ENCODE measurements around the gene CNPPD1. TPM values are rescaled to one million over a fixed set of nuclear protein-coding genes. Genes with fewer than 3 reads are reported as not detected.

CNPPD1 gene
- total RNA-seq, 1 experiment from 2014 or later: 62.9 TPM

DNA sequence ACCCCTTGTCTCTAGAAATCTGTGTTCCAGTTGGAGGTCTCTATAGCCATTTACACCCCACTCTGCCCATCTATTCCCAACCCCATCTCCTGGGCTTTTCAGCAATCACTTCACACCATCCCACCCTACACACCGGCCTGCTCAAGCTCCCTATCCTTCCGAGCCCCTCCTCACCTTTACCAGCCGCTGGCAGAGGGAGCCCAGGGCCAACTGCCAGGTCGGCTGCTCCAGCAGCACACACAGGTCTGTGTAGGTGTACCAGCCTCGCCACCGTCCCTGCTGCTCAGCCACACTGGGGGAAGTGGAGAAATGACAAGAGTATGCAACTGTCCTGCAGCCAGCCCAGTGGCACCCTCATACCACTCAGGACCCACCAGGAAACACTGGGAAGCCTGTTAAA is 3.5 kb downstream of the CNPPD1 start:
- peaks cover 31% of the 10 kb centered on the region for H3K36me3 Mint-ChIP-seq (ENCODE audit: insufficient read depth, unreplicated experiment)
- peaks cover 21% of the 10 kb centered on the region for H3K4me1 ChIP-seq
- H3K4me3 Mint-ChIP-seq (ENCODE audit: unreplicated experiment): no peak overlapping the region
- H3K9me3 ChIP-seq: no peaks in the 10 kb centered on the region
- peaks cover 28% of the 10 kb centered on the region for H3K4me1 Mint-ChIP-seq (ENCODE audit: low read depth, unreplicated experiment)
- no peaks in the 10 kb centered on the region for H3K27me3 Mint-ChIP-seq (ENCODE audit: insufficient read depth, unreplicated experiment)
- H3K4me3 ChIP-seq (ENCODE audit: low read depth, low read length): no peak overlapping the region
- TF ChIP-seq, protein P1, sequence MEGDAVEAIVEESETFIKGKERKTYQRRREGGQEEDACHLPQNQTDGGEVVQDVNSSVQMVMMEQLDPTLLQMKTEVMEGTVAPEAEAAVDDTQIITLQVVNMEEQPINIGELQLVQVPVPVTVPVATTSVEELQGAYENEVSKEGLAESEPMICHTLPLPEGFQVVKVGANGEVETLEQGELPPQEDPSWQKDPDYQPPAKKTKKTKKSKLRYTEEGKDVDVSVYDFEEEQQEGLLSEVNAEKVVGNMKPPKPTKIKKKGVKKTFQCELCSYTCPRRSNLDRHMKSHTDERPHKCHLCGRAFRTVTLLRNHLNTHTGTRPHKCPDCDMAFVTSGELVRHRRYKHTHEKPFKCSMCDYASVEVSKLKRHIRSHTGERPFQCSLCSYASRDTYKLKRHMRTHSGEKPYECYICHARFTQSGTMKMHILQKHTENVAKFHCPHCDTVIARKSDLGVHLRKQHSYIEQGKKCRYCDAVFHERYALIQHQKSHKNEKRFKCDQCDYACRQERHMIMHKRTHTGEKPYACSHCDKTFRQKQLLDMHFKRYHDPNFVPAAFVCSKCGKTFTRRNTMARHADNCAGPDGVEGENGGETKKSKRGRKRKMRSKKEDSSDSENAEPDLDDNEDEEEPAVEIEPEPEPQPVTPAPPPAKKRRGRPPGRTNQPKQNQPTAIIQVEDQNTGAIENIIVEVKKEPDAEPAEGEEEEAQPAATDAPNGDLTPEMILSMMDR (IDR thresholded peaks at IDR 0.05; ENCODE audit: insufficient read depth in 1 of 2, low read depth in 1 of 2, low read length in 1 of 2, severe bottlenecking in 1 of 2, unreplicated experiment in 1 of 2): no peak
- DNase-seq: no peak
- no TSS peak for BruUV-seq (replicated peaks)
- ChIA-PET POLR2A (no interaction called here), CTCF (interaction anchor here (1.1 kb wide), 1 partner anchor 143 kb away, joined by 3 read pairs; no protein-coding TSS in a partner anchor)
- no peaks in the 10 kb centered on the region for H3K27me3 ChIP-seq (replicated peaks; ENCODE audit: control insufficient read depth, insufficient read depth, low read length)
- H3K36me3 ChIP-seq (ENCODE audit: control insufficient read depth, insufficient read depth, low read length): peaks cover 12% of the 10 kb centered on the region
- H3K9me3 Mint-ChIP-seq (ENCODE audit: unreplicated experiment): no peaks in the 10 kb centered on the region
- intact Hi-C loops (cut with micrococcal nuclease; ENCODE audit: unreplicated experiment): no loop called here
- H3K27ac Mint-ChIP-seq (ENCODE audit: unreplicated experiment): no peak overlapping the region

DNA sequence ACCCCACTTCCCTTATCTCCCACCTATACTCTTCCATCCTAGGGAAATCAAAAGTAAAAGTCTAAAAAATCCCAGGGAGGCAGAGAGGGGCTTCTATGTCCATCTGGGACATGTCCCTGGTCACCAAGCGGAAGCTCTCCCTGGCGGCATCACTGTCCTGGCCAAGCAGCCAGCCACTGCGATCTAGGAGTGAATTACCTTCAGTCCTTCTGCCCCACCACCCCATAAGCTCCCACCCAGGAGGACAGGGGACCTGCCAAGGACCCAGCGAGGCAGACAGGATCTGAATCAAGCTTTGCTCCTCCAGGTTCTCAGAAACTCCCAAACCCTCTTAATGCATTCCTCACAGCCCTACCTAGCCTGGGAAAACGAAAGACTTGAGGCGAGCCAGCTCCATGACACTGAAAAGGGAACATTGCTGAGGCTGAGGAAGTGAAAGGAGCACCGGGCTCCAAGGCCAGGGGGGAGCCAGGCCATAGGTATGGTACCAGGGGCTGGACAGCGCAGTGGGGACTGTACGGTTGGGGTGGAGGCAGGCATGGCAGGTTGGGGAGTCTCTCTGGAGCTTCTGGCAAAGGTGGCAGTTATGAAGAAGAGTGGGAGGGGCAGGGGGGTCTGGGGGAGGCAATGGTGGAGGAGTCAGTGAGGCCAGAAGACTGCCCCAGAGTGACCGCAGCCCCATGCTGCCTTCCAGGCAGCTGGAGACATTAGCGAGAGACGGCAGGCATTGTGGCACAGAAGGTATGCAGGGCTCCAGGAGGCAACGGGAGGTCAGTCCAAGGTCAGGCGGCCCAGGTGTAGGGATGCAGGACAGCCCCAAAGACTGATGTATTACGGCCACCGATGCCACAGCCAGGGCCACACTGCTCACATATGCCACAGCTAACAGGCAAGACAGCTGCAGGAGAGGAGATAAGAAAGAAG is 4.2 kb downstream of the CNPPD1 start:
- TF ChIP-seq, protein P1 (IDR thresholded peaks at IDR 0.05; ENCODE audit: insufficient read depth in 1 of 2, low read depth in 1 of 2, low read length in 1 of 2, severe bottlenecking in 1 of 2, unreplicated experiment in 1 of 2): no peak
- Mint-ChIP-seq H3K27me3 (ENCODE audit: insufficient read depth, unreplicated experiment) (no peaks in the 10 kb centered on the region), H3K36me3 (ENCODE audit: insufficient read depth, unreplicated experiment) (peaks cover 24% of the 10 kb centered on the region), H3K27ac (ENCODE audit: unreplicated experiment) (peak overlapping the region; percentile 64), H3K4me3 (ENCODE audit: unreplicated experiment) (no peak overlapping the region), H3K4me1 (ENCODE audit: low read depth, unreplicated experiment) (peaks cover 28% of the 10 kb centered on the region), H3K9me3 (ENCODE audit: unreplicated experiment) (no peaks in the 10 kb centered on the region)
- no peak for DNase-seq
- no peaks in the 10 kb centered on the region for H3K27me3 ChIP-seq (replicated peaks; ENCODE audit: control insufficient read depth, insufficient read depth, low read length)
- peaks cover 21% of the 10 kb centered on the region for H3K4me1 ChIP-seq
- ChIA-PET POLR2A (no interaction called here), CTCF (interaction anchor here (0.8 to 1.1 kb wide), 3 partner anchors 122 to 274 kb away, joined by 3 read pairs; no protein-coding TSS in a partner anchor)
- BruUV-seq (replicated peaks): no TSS peak
- no peak overlapping the region for H3K4me3 ChIP-seq (ENCODE audit: low read depth, low read length)
- intact Hi-C loops (cut with micrococcal nuclease; ENCODE audit: unreplicated experiment): no loop called here
- peaks cover 12% of the 10 kb centered on the region for H3K36me3 ChIP-seq (ENCODE audit: control insufficient read depth, insufficient read depth, low read length)
- H3K9me3 ChIP-seq: no peaks in the 10 kb centered on the region

DNA sequence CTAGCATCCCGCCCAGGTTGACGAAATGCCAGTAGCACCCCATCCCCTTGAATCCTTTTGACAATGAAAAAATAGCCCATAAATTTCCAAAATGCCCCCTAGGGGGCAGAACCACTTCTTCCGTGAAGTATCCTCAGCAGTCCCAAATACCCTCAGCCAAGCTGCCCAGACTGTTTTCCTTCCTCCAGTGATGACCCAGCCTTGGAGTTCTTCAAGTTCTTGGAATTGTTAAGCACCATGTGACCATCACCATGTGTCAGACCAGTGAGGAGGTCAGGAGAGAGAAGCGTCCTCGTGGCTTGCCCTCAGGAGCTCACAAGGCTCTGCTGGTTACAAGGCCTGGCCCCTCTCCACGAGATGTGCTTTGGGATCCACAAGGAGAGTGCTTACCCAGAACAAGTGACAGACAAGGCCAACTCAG is 5.5 kb downstream of the CNPPD1 start:
- H3K9me3 ChIP-seq: no peaks in the 10 kb centered on the region
- H3K4me3 Mint-ChIP-seq (ENCODE audit: unreplicated experiment): no peak overlapping the region
- intact Hi-C loops (cut with micrococcal nuclease; ENCODE audit: unreplicated experiment): loop anchor here (1.0 to 2.0 kb wide), 2 partner anchors 127 to 216 kb away; partner anchors contain the start of gene DNPEP
- peaks cover 18% of the 10 kb centered on the region for H3K36me3 Mint-ChIP-seq (ENCODE audit: insufficient read depth, unreplicated experiment)
- ChIA-PET CTCF (interaction anchor here (0.6 to 1.6 kb wide), 8 partner anchors 30 to 273 kb away, joined by 3 to 8 read pairs (median 3); partner anchors contain the start of genes ABCB6 and ZFAND2B), POLR2A (interaction anchor here (0.6 to 0.7 kb wide), 2 partner anchors 40 to 47 kb away, joined by 4 to 6 read pairs; no protein-coding TSS in a partner anchor)
- TF ChIP-seq, protein P1 (IDR thresholded peaks at IDR 0.05; ENCODE audit: insufficient read depth in 1 of 2, low read depth in 1 of 2, low read length in 1 of 2, severe bottlenecking in 1 of 2, unreplicated experiment in 1 of 2): peak; percentile 64 to 79
- peak; percentile 74 to 79 for DNase-seq
- peaks cover 28% of the 10 kb centered on the region for H3K4me1 Mint-ChIP-seq (ENCODE audit: low read depth, unreplicated experiment)
- peak overlapping the region; percentile 64 for H3K27ac Mint-ChIP-seq (ENCODE audit: unreplicated experiment)
- no TSS peak for BruUV-seq (replicated peaks)
- peaks cover 21% of the 10 kb centered on the region for H3K4me1 ChIP-seq
- H3K27me3 Mint-ChIP-seq (ENCODE audit: insufficient read depth, unreplicated experiment): no peaks in the 10 kb centered on the region
- H3K36me3 ChIP-seq (ENCODE audit: control insufficient read depth, insufficient read depth, low read length): peaks cover 12% of the 10 kb centered on the region
- no peaks in the 10 kb centered on the region for H3K27me3 ChIP-seq (replicated peaks; ENCODE audit: control insufficient read depth, insufficient read depth, low read length)
- H3K4me3 ChIP-seq (ENCODE audit: low read depth, low read length): no peak overlapping the region
- no peaks in the 10 kb centered on the region for H3K9me3 Mint-ChIP-seq (ENCODE audit: unreplicated experiment)
